WTC11 (cell line): ENCODE measurements around the gene MRM3. TPM values are rescaled to one million over a fixed set of nuclear protein-coding genes. Genes with fewer than 3 reads are reported as not detected.

Experiments used
- ATAC-seq: fragments of 200-7000 bp; cut with Tn5 transposase; 2 replicates; pipeline ENCODE4 v1.10.0; 2021; ENCODE audit warnings: mild to moderate bottlenecking, moderate library complexity
- CTCF ChIA-PET: fragments of 300-600 bp; sonication (Branson Sonifier 250); formaldehyde crosslinking; loops from one replicate; lab custom pipeline; 2021; ENCODE audit warnings: antibody characterized with exemption; lab: Charles Lee
- POLR2A ChIA-PET: fragments of 350-600 bp; sonication (Branson Sonifier 250); formaldehyde crosslinking; loops from one replicate; lab custom pipeline; 2021; ENCODE audit warnings: antibody characterized with exemption; lab: Charles Lee
- DNase-seq: peaks from one replicate; pipeline ENCODE4 v3.0.0; 2021; ENCODE audit warnings: low spot score
- H3K27ac Mint-ChIP-seq: 2 replicates; pipeline ENCODE4 v1.8.0; 2021; ENCODE audit warnings: mixed read lengths
- H3K27me3 Mint-ChIP-seq: 2 replicates; pipeline ENCODE4 v1.8.0; 2021; ENCODE audit warnings: low read depth, mild to moderate bottlenecking, moderate library complexity, mixed read lengths
- H3K36me3 Mint-ChIP-seq: 2 replicates; pipeline ENCODE4 v1.8.0; 2021; ENCODE audit warnings: mixed read lengths
- H3K4me1 Mint-ChIP-seq: 2 replicates; pipeline ENCODE4 v1.8.0; 2022; ENCODE audit warnings: mixed read lengths
- H3K4me3 Mint-ChIP-seq: 2 replicates; pipeline ENCODE4 v1.8.0; 2021; ENCODE audit warnings: mild to moderate bottlenecking, moderate library complexity, mixed read lengths
- H3K9me3 Mint-ChIP-seq: 2 replicates; pipeline ENCODE4 v1.8.0; 2021; ENCODE audit warnings: mixed read lengths
- ATF1 ChIP-seq: sonication (generic); formaldehyde crosslinking; IDR thresholded peaks from 2 replicates; pipeline ENCODE4 v1.8.1; 2023; ENCODE audit warnings: mild to moderate bottlenecking, moderate library complexity, missing genetic modification reagents
- CBFB ChIP-seq: sonication (generic); formaldehyde crosslinking; IDR thresholded peaks from 2 replicates; pipeline ENCODE4 v1.8.1; 2022; ENCODE audit warnings: mild to moderate bottlenecking, low read depth, missing genetic modification reagents
- FOXK1 ChIP-seq: sonication (generic); formaldehyde crosslinking; IDR thresholded peaks from 2 replicates; pipeline ENCODE4 v1.8.0; 2022; ENCODE audit warnings: mild to moderate bottlenecking, moderate library complexity, missing genetic modification reagents
- GABPB1 ChIP-seq: sonication (generic); formaldehyde crosslinking; IDR thresholded peaks from 2 replicates; pipeline ENCODE4 v1.8.1; 2023; ENCODE audit warnings: mild to moderate bottlenecking, missing genetic modification reagents
- KAT7 ChIP-seq: sonication (generic); formaldehyde crosslinking; IDR thresholded peaks from 2 replicates; pipeline ENCODE4 v1.8.1; 2023; ENCODE audit warnings: missing genetic modification reagents, mild to moderate bottlenecking, borderline replicate concordance
- NFATC4 ChIP-seq: fragments of 250-450 bp; sonication (Bioruptor Pico); IDR thresholded peaks from 2 replicates; pipeline ENCODE4 v1.9.0; 2021; ENCODE audit warnings: mild to moderate bottlenecking
- NFYB ChIP-seq: sonication (generic); formaldehyde crosslinking; conservative IDR thresholded peaks from 2 replicates; pipeline ENCODE4 v1.8.0; 2022; ENCODE audit warnings: low read depth, missing genetic modification reagents
- NR2C2 ChIP-seq: sonication (generic); formaldehyde crosslinking; IDR thresholded peaks from 2 replicates; pipeline ENCODE4 v1.8.0; 2022; ENCODE audit warnings: mild to moderate bottlenecking, missing genetic modification reagents
- OVOL2 ChIP-seq: fragments of 250-450 bp; sonication (Bioruptor Pico); IDR thresholded peaks from 2 replicates; pipeline ENCODE4 v1.9.0; 2021; ENCODE audit warnings: mild to moderate bottlenecking, borderline replicate concordance
- PRRX2 ChIP-seq: fragments of 250-450 bp; sonication (Bioruptor Pico); IDR thresholded peaks from 2 replicates; pipeline ENCODE4 v1.8.0; 2021; ENCODE audit warnings: mild to moderate bottlenecking
- RORB ChIP-seq: fragments of 250-450 bp; sonication (Bioruptor Pico); IDR thresholded peaks from 2 replicates; pipeline ENCODE4 v1.9.0; 2021; ENCODE audit warnings: mild to moderate bottlenecking
- SMAD3 ChIP-seq: sonication (generic); formaldehyde crosslinking; IDR thresholded peaks from 2 replicates; pipeline ENCODE4 v1.8.0; 2022; ENCODE audit warnings: missing genetic modification reagents, mild to moderate bottlenecking, borderline replicate concordance
- SMAD4 ChIP-seq: sonication (generic); formaldehyde crosslinking; IDR thresholded peaks from 2 replicates; pipeline ENCODE4 v1.8.0; 2022; ENCODE audit warnings: mild to moderate bottlenecking, missing genetic modification reagents
- SOX15 ChIP-seq: fragments of 250-450 bp; sonication (Bioruptor Pico); IDR thresholded peaks from 2 replicates; pipeline ENCODE4 v1.9.0; 2021; ENCODE audit warnings: mild to moderate bottlenecking
- TEAD4 ChIP-seq: sonication (generic); formaldehyde crosslinking; IDR thresholded peaks from 2 replicates; pipeline ENCODE4 v1.8.0; 2022; ENCODE audit warnings: mild to moderate bottlenecking, missing genetic modification reagents
- ZNF219 ChIP-seq: sonication (generic); formaldehyde crosslinking; IDR thresholded peaks from 2 replicates; pipeline ENCODE4 v1.8.0; 2023; ENCODE audit warnings: missing genetic modification reagents, mild to moderate bottlenecking, borderline replicate concordance
- ZNF317 ChIP-seq: sonication (generic); formaldehyde crosslinking; IDR thresholded peaks from 2 replicates; pipeline ENCODE4 v1.8.1; 2023; ENCODE audit warnings: low read depth, mild to moderate bottlenecking, moderate library complexity, missing genetic modification reagents, borderline replicate concordance
- ZNF416 ChIP-seq: fragments of 250-450 bp; sonication (Bioruptor Pico); IDR thresholded peaks from 2 replicates; pipeline ENCODE4 v1.9.0; 2021; ENCODE audit warnings: mild to moderate bottlenecking, inconsistent platforms
- ZNF671 ChIP-seq: fragments of 250-450 bp; sonication (Bioruptor Pico); IDR thresholded peaks from 2 replicates; pipeline ENCODE4 v1.8.0; 2021; ENCODE audit warnings: mild to moderate bottlenecking
- total RNA-seq: library from RNA; stranded (reverse); gene quantifications from 3 replicates; pipeline ENCODE4 v1.2.3, GENCODE V29; 2021
- TF ChIP-seq, protein P1 (sequence below): fragments of 250-450 bp; sonication (Bioruptor Pico); IDR thresholded peaks from 2 replicates; pipeline ENCODE4 v1.9.0; 2021; ENCODE audit warnings: moderate library complexity, mild to moderate bottlenecking, inconsistent platforms, borderline replicate concordance
- TF ChIP-seq, protein P2 (sequence below): fragments of 250-450 bp; sonication (Bioruptor Pico); IDR thresholded peaks from 2 replicates; pipeline ENCODE4 v1.9.0; 2021; ENCODE audit warnings: mild to moderate bottlenecking
- TF ChIP-seq, protein P3 (sequence below): fragments of 250-450 bp; sonication (Bioruptor Pico); conservative IDR thresholded peaks from 2 replicates; pipeline ENCODE4 v1.9.0; 2021; ENCODE audit warnings: mild to moderate bottlenecking
- TF ChIP-seq, protein P4 (sequence below): sonication (generic); formaldehyde crosslinking; IDR thresholded peaks from 2 replicates; pipeline ENCODE4 v1.8.1; 2023; ENCODE audit warnings: mild to moderate bottlenecking, missing genetic modification reagents, moderate library complexity
- TF ChIP-seq, protein P5 (sequence below): fragments of 250-450 bp; sonication (Bioruptor Pico); IDR thresholded peaks from 2 replicates; pipeline ENCODE4 v1.8.0; 2021; ENCODE audit warnings: mild to moderate bottlenecking
- TF ChIP-seq, protein P6 (sequence below): sonication (generic); formaldehyde crosslinking; IDR thresholded peaks from 2 replicates; pipeline ENCODE4 v1.8.1; 2023; ENCODE audit warnings: mild to moderate bottlenecking, missing genetic modification reagents

The MRM3 gene
- total RNA-seq, 1 experiment from 2014 or later: 25.0 TPM

DNA sequence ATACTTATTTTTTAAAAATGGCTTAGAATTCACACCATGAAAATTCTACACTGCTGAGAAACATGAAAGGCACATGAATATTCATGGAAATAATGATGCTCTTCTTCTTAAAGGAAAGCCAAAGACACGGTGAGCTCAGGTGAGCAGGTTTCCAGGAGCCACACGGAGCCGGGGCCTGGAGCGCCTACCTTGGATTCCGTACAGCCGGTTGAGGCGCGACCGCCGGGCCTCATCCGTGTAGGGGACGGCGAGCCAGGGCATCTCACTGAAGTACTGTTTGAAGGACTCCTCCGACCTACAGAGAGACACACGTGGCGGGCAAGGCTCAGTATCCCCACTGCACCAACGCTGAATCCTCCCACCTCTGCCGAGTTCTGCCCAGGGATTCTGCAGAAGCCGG lies 37.1 kb downstream of the MRM3 start:
- no peaks in the 10 kb centered on the region for H3K9me3 Mint-ChIP-seq
- CTCF ChIA-PET: no interaction called here
- ATAC-seq: no peak
- H3K36me3 Mint-ChIP-seq: peaks cover 46% of the 10 kb centered on the region
- TF ChIP-seq CBFB (CRISPR knock-in tag) (no peak), TEAD4 (CRISPR knock-in tag) (no peak), FOXK1 (CRISPR knock-in tag) (no peak), ZNF416 (no peak), SMAD3 (CRISPR knock-in tag) (no peak), GABPB1 (CRISPR knock-in tag) (no peak), ZNF219 (no peak), ATF1 (no peak)
- no peaks in the 10 kb centered on the region for H3K27me3 Mint-ChIP-seq
- no peak for DNase-seq
- no peak overlapping the region for H3K4me3 Mint-ChIP-seq
- no peak overlapping the region for H3K27ac Mint-ChIP-seq
- no peaks in the 10 kb centered on the region for H3K4me1 Mint-ChIP-seq
- POLR2A ChIA-PET: no interaction called here

DNA sequence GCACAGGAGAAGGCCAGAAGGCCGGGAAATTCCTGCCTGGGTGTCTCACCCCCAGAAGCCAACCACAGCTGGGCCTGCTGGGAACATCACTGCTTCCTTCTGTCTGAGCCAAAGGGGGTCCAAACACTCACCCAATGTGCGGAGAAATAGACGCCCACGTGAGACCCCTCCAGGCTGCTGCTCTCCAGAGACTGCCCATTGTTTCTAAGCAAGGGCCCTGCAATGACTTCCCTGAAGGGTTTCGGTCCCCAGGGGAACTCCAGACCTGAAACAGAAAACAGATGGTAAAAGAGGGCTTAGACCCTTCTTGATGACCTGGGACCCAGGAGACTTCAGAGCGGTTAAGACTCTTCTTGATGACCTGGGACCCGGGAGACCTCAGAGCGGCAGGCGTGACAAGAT lies 41.3 kb downstream of the MRM3 start:
- DNase-seq (no peak), ATAC-seq (no peak)
- H3K4me3 Mint-ChIP-seq: no peak overlapping the region
- H3K9me3 Mint-ChIP-seq: no peaks in the 10 kb centered on the region
- H3K27ac Mint-ChIP-seq: no peak overlapping the region
- POLR2A ChIA-PET: no interaction called here
- H3K36me3 Mint-ChIP-seq: peaks cover 29% of the 10 kb centered on the region
- TF ChIP-seq SOX15: no peak
- H3K4me1 Mint-ChIP-seq: no peaks in the 10 kb centered on the region
- CTCF ChIA-PET: no interaction called here
- H3K27me3 Mint-ChIP-seq: no peaks in the 10 kb centered on the region

DNA sequence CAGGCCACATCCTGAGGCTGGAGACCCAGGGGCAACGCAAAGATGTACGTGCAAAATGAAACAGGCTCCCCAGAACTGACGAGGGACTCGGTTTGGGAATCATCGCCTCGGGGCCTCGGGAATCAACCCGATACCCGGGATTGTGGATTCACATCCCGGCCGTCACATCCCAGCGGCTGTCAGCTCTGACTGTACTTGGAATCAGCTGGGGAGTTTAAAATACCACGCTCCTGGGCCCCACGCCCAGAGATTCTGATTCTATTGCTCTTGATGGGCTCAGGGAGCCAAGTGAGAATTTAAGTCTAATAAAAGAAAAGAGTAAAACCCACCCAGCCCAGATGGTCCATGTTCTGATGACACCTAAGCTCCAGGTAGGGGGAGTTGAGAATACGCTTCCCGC lies 42.2 kb downstream of the MRM3 start:
- CTCF ChIA-PET: interaction anchor here (1.2 to 1.6 kb wide), 2 partner anchors 29 to 157 kb away, joined by 3 to 6 read pairs; no protein-coding TSS in a partner anchor
- POLR2A ChIA-PET: no interaction called here

DNA sequence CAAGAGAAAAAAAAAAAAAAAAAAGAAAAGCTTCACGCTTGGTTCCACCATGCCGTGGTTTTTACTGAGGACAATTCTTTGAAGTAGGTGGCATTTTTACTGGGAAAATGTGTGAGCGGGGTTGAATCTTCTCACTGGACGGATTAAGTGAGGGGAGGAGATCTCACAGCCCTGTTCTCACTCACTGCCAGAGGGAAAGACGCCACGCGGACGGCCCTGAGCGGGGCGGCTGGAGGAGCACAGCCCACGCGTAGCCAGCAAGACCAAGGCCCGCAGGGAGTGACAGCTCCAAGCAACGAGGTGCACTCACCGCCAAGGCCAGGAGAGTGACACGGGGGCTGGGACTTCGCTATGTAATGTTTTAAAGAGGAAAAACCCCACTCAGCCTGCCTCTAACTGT lies 43.1 kb downstream of the MRM3 start:
- ATAC-seq: no peak
- no peak overlapping the region for H3K4me3 Mint-ChIP-seq
- ChIA-PET CTCF (interaction anchor here (1.2 to 1.6 kb wide), 3 partner anchors 30 to 156 kb away, joined by 3 to 6 read pairs (median 3); no protein-coding TSS in a partner anchor), POLR2A (no interaction called here)
- H3K27me3 Mint-ChIP-seq: no peaks in the 10 kb centered on the region
- no peak overlapping the region for H3K27ac Mint-ChIP-seq
- peaks cover 7% of the 10 kb centered on the region; the same call in 1 of the 2 replicates for H3K9me3 Mint-ChIP-seq
- H3K4me1 Mint-ChIP-seq: no peaks in the 10 kb centered on the region
- H3K36me3 Mint-ChIP-seq: peaks cover 19% of the 10 kb centered on the region
- DNase-seq: no peak
- TF ChIP-seq OVOL2 (CRISPR knock-in tag) (no peak), GABPB1 (CRISPR knock-in tag) (no peak), PRRX2 (CRISPR knock-in tag) (no peak), NR2C2 (CRISPR knock-in tag) (no peak)
- TF ChIP-seq, protein P1, sequence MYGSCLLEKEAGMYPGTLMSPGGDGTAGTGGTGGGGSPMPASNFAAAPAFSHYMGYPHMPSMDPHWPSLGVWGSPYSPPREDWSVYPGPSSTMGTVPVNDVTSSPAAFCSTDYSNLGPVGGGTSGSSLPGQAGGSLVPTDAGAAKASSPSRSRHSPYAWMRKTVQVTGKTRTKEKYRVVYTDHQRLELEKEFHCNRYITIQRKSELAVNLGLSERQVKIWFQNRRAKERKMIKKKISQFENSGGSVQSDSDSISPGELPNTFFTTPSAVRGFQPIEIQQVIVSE (CRISPR knock-in tag): no peak
- TF ChIP-seq, protein P2, sequence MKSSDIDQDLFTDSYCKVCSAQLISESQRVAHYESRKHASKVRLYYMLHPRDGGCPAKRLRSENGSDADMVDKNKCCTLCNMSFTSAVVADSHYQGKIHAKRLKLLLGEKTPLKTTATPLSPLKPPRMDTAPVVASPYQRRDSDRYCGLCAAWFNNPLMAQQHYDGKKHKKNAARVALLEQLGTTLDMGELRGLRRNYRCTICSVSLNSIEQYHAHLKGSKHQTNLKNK (CRISPR knock-in tag): no peak
- TF ChIP-seq, protein P3, sequence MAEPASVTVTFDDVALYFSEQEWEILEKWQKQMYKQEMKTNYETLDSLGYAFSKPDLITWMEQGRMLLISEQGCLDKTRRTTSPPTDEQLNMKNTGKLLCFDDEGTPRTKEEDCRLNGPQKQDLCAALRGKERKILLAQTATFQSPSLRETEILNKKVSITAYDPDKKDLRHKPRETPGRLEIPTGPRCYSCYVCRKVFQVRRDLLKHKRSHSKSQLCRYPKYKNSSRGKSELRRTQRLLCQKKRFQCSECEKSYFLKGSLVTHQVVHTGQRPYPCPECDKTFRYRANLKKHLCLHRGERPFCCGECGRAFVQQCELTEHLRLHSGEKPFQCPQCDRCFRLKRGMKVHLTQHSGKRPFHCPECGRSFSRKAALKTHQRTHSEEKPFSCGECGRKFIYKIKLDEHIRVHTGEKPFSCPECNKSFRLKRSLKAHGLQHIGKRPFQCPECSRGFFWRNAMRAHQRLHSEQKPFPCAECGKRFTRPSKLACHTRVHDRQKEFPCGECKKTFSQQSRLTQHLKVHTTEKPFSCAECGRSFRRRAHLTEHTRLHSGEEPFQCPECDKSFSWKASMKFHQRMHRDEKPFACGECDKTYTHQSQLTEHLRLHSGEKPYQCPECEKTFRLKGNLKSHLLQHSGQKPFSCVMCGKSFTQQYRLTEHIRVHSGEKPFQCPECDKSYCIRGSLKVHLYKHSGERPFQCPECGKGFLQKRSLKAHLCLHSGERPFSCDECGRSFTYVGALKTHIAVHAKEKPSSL (CRISPR knock-in tag): no peak
- TF ChIP-seq, protein P4, sequence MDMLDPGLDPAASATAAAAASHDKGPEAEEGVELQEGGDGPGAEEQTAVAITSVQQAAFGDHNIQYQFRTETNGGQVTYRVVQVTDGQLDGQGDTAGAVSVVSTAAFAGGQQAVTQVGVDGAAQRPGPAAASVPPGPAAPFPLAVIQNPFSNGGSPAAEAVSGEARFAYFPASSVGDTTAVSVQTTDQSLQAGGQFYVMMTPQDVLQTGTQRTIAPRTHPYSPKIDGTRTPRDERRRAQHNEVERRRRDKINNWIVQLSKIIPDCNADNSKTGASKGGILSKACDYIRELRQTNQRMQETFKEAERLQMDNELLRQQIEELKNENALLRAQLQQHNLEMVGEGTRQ (CRISPR knock-in tag): no peak

More for the DNA sequence above, 42.2 kb downstream of the MRM3 start:
- peaks cover 24% of the 10 kb centered on the region for H3K36me3 Mint-ChIP-seq
- ATAC-seq: no peak
- H3K27me3 Mint-ChIP-seq: no peaks in the 10 kb centered on the region
- no peak for DNase-seq
- H3K4me3 Mint-ChIP-seq: no peak overlapping the region
- TF ChIP-seq, protein P5, sequence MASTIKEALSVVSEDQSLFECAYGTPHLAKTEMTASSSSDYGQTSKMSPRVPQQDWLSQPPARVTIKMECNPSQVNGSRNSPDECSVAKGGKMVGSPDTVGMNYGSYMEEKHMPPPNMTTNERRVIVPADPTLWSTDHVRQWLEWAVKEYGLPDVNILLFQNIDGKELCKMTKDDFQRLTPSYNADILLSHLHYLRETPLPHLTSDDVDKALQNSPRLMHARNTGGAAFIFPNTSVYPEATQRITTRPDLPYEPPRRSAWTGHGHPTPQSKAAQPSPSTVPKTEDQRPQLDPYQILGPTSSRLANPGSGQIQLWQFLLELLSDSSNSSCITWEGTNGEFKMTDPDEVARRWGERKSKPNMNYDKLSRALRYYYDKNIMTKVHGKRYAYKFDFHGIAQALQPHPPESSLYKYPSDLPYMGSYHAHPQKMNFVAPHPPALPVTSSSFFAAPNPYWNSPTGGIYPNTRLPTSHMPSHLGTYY (CRISPR knock-in tag): no peak
- TF ChIP-seq SMAD4 (CRISPR knock-in tag) (no peak), NFATC4 (no peak), OVOL2 (CRISPR knock-in tag) (no peak), ZNF317 (no peak), ZNF671 (CRISPR knock-in tag) (no peak), KAT7 (CRISPR knock-in tag) (no peak), RORB (no peak), NFYB (no peak)
- TF ChIP-seq, protein P1 (CRISPR knock-in tag): no peak
- TF ChIP-seq, protein P6, sequence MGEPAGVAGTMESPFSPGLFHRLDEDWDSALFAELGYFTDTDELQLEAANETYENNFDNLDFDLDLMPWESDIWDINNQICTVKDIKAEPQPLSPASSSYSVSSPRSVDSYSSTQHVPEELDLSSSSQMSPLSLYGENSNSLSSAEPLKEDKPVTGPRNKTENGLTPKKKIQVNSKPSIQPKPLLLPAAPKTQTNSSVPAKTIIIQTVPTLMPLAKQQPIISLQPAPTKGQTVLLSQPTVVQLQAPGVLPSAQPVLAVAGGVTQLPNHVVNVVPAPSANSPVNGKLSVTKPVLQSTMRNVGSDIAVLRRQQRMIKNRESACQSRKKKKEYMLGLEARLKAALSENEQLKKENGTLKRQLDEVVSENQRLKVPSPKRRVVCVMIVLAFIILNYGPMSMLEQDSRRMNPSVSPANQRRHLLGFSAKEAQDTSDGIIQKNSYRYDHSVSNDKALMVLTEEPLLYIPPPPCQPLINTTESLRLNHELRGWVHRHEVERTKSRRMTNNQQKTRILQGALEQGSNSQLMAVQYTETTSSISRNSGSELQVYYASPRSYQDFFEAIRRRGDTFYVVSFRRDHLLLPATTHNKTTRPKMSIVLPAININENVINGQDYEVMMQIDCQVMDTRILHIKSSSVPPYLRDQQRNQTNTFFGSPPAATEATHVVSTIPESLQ: no peak
- H3K9me3 Mint-ChIP-seq: no peaks in the 10 kb centered on the region; the same call in 1 of the 2 replicates
- H3K27ac Mint-ChIP-seq: no peak overlapping the region
- H3K4me1 Mint-ChIP-seq: no peaks in the 10 kb centered on the region
